Brain microvascular endothelial cell (primary cell): ENCODE data around the gene DOLK.

ENCODE experiments used
- DNase-seq: peaks from one replicate; pipeline ENCODE4 v3.0.0-alpha.2; 2020
- H3K27ac ChIP-seq: fragments of 250-450 bp; sonication (Bioruptor Pico); 2 replicates; pipeline ENCODE4 v1.5.1; 2020; ENCODE audit warnings: mild to moderate bottlenecking, moderate library complexity
- H3K27me3 ChIP-seq: fragments of 250-450 bp; sonication (Bioruptor Pico); replicated peaks from 2 replicates; pipeline ENCODE4 v1.5.1; 2020; ENCODE audit warnings: mild to moderate bottlenecking
- H3K36me3 ChIP-seq: fragments of 250-450 bp; sonication (Bioruptor Pico); replicated peaks from 2 replicates; pipeline ENCODE4 v1.5.1; 2020; ENCODE audit warnings: mild to moderate bottlenecking
- H3K4me3 ChIP-seq: 2 replicates; pipeline ENCODE4 v1.5.1; 2011; ENCODE audit warnings: low read depth, mild to moderate bottlenecking, control low read depth, low read length, moderate library complexity
- CTCF ChIP-seq: IDR thresholded peaks from 2 replicates; pipeline ENCODE4 v1.5.1; 2011; ENCODE audit warnings: low read depth, mild to moderate bottlenecking, moderate library complexity, low read length, control low read depth, inconsistent platforms; ENCODE audit errors: missing control alignments
- in situ Hi-C: cut with HindIII; loops from 2 replicates; pipeline ENCODE4 v1.10.0; 2017; ENCODE audit warnings: low sequenced_read_pairs, low pct_ligation_motif_present

DOLK gene

GRCh38 chr9:128947527-128948301, at the start of gene DOLK, which contains the start of gene NUP188:
Gene DOLK, minus strand, starts transcription at chr9:128947603. Its CDS starts 300 bp downstream, at chr9:128947303.
Gene NUP188, plus strand, starts transcription at chr9:128947699. Its CDS starts 21 bp downstream, at chr9:128947720.
- DNase-seq: peak; percentile 86
- in situ Hi-C loops: no loop called here
- no peak for TF ChIP-seq CTCF
- Histone ChIP-seq H3K36me3 (peaks cover 6% of the 10 kb centered on the region), H3K4me3 (peak within 1 kb of the TSS; percentile 96), H3K27me3 (no peaks in the 10 kb centered on the region), H3K27ac (peak within 1 kb of the TSS; percentile 93)

DNA sequence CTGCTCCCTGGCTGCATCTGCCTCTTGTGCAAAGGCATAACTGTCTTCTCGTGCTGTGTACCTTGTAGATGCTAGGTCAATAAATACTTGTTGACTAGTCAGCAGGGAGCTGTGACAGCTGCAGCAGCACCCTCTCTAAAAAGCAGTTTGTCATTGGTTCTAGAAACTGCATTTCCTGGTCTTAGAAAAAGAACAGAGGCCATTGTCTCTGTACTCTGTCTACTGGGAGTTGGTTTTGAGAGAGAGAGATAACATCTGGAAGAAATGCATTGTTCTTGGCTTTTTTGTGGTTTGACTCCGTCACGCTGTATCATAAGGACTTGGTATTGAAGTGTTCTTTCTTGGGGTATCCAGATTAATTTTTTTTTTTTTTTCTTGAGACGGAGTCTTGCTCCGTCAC, 48.4 kb upstream of the DOLK start:
- H3K4me3 ChIP-seq: no peak overlapping the region
- in situ Hi-C loops: no loop called here
- H3K27ac ChIP-seq: no peak overlapping the region
- no peak for DNase-seq
- H3K36me3 ChIP-seq: peaks cover 70% of the 10 kb centered on the region
- TF ChIP-seq CTCF: no peak
- no peaks in the 10 kb centered on the region for H3K27me3 ChIP-seq

DNA sequence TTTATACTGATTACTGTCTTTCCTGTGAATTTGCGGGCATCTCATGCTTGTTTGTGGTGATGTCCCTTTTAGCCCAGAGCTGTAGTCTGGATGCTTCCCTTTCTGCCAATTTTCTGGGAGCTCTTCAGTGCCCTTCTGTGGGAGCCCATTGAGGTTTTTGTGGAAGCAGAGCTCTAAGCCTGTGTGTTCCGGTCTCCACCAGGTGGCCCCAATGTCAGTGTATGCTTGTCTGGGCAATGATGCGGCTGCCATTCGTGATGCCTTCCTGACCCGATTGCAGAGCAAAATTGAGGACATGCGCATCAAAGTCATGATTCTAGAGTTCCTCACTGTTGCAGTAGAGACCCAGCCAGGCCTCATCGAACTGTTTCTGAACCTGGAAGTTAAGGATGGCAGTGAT, 45.6 kb upstream of the DOLK start:
- DNase-seq: no peak
- Histone ChIP-seq H3K27me3 (no peaks in the 10 kb centered on the region), H3K36me3 (peaks cover 69% of the 10 kb centered on the region), H3K4me3 (no peak overlapping the region), H3K27ac (no peak overlapping the region)
- peak; percentile 63 for TF ChIP-seq CTCF
- in situ Hi-C loops: no loop called here

DNA sequence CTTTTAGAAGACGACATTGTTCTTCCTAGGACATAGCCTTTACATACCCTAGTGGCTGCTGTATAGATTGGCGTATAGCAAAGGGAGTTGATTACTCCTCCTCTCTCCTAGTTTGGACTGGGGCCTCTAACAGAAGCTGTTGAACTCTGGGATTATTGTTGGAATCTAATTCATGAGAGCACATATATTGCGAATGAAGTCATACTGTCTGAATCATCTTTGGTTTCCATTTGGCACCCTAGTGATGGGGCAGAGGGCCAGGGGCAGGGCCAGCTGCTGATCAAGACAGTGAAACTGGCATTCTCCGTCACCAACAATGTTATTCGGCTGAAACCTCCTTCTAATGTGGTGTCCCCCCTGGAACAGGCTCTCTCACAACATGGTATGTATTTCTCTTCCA, 40.4 kb upstream of the DOLK start:
- no peak overlapping the region for H3K4me3 ChIP-seq
- TF ChIP-seq CTCF: no peak
- DNase-seq: peak; percentile 69
- H3K27ac ChIP-seq: peak overlapping the region; percentile 22
- peaks cover 59% of the 10 kb centered on the region for H3K36me3 ChIP-seq
- no peaks in the 10 kb centered on the region for H3K27me3 ChIP-seq
- in situ Hi-C loops: no loop called here

DNA sequence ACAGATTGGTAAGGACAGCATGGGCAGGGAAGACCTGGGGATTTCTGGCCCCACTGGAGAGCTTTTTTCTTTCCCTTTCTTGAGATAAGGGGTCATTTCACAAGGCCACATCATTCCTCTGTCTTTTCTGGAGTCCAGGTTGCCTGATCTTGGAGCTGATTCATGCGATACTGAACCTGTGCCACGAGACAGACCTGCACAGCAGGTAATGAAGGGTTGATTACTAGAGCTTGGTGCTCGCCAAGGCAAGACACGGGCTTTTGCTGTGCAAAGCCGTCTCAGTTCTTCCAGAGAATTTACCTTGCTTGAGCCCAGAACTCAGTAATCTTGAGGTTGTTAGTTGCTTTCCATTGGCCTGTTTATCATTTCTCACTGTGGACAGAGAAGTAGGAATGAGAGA, 39.3 kb upstream of the DOLK start:
- Histone ChIP-seq H3K27ac (no peak overlapping the region), H3K4me3 (no peak overlapping the region), H3K36me3 (peaks cover 65% of the 10 kb centered on the region), H3K27me3 (no peaks in the 10 kb centered on the region)
- DNase-seq: no peak
- in situ Hi-C loops: no loop called here
- TF ChIP-seq CTCF: no peak

DNA sequence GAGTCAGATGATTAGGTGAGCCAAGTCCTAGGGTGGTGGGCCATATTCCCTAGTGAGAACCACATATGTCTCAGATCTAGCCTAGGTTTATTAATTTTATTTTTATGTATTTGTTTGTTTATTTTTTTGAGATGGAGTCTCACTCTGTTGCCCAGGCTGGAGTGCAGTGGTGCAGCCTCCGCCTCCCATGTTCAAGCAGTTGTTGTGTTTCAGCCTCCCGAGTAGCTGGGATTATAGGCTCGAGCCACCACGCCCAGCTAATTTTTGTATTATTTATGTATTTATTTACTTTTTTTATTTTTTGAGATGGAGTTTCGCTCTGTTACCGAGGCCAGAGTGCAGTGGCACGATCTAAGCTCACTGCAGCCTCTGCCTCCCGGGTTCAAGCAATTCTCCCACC, 36.1 kb upstream of the DOLK start:
- Histone ChIP-seq H3K36me3 (peaks cover 66% of the 10 kb centered on the region), H3K4me3 (no peak overlapping the region), H3K27me3 (no peaks in the 10 kb centered on the region), H3K27ac (no peak overlapping the region)
- DNase-seq: no peak
- in situ Hi-C loops: no loop called here
- no peak for TF ChIP-seq CTCF
